ENCODE results near the gene SLC23A1. TPM values are rescaled to one million over a fixed set of nuclear protein-coding genes. Genes with fewer than 3 reads are reported as not detected.

The SLC23A1 gene
- total and polyA plus RNA-seq, 11 donors = not detected

DNA sequence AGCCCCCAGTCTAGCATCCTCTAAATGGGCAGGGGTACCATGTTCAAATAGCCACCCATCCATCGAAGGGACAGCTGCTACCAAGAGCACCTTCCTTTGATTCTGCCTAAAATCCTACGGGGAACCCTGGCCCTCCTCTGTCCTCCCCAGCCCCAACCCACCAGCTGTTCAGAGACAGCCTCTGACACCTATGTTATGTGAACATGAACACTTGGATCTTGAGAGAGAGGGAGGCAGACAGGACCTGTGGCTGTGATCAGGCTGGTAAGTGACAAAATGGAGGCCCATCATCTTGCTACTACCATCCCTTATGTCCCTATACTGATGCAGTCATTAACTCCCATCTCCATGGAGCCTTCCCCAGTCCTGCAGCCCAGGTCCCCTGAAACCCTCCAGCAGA lies 8.2 kb downstream of the SLC23A1 start:
- ATAC-seq = no peak
- 90 to 100% (median 95%) methylated on average over 2 of the region's 2 CpGs for WGBS, 4 donors
- no peak for DNase-seq
- no peaks in the 10 kb centered on the region for H3K27me3 ChIP-seq
- peaks cover 0 to 42% (median 35%) of the 10 kb centered on the region in 9 donors for H3K36me3 ChIP-seq
- peak overlapping the region in 2 of 12 donors; percentile 76 to 81 for H3K27ac ChIP-seq
- intact Hi-C loops (cut with DNase I) = no loop called here
- H3K4me1 ChIP-seq = peaks cover 0 to 41% (median 6%) of the 10 kb centered on the region in 12 donors
- TF ChIP-seq, protein P1, sequence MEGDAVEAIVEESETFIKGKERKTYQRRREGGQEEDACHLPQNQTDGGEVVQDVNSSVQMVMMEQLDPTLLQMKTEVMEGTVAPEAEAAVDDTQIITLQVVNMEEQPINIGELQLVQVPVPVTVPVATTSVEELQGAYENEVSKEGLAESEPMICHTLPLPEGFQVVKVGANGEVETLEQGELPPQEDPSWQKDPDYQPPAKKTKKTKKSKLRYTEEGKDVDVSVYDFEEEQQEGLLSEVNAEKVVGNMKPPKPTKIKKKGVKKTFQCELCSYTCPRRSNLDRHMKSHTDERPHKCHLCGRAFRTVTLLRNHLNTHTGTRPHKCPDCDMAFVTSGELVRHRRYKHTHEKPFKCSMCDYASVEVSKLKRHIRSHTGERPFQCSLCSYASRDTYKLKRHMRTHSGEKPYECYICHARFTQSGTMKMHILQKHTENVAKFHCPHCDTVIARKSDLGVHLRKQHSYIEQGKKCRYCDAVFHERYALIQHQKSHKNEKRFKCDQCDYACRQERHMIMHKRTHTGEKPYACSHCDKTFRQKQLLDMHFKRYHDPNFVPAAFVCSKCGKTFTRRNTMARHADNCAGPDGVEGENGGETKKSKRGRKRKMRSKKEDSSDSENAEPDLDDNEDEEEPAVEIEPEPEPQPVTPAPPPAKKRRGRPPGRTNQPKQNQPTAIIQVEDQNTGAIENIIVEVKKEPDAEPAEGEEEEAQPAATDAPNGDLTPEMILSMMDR (IDR thresholded peaks at IDR 0.05) = no peak
- TF ChIP-seq POLR2A (IDR thresholded peaks at IDR 0.05) = no peak
- no peak overlapping the region for H3K4me3 ChIP-seq
- no peaks in the 10 kb centered on the region for H3K9me3 ChIP-seq

DNA sequence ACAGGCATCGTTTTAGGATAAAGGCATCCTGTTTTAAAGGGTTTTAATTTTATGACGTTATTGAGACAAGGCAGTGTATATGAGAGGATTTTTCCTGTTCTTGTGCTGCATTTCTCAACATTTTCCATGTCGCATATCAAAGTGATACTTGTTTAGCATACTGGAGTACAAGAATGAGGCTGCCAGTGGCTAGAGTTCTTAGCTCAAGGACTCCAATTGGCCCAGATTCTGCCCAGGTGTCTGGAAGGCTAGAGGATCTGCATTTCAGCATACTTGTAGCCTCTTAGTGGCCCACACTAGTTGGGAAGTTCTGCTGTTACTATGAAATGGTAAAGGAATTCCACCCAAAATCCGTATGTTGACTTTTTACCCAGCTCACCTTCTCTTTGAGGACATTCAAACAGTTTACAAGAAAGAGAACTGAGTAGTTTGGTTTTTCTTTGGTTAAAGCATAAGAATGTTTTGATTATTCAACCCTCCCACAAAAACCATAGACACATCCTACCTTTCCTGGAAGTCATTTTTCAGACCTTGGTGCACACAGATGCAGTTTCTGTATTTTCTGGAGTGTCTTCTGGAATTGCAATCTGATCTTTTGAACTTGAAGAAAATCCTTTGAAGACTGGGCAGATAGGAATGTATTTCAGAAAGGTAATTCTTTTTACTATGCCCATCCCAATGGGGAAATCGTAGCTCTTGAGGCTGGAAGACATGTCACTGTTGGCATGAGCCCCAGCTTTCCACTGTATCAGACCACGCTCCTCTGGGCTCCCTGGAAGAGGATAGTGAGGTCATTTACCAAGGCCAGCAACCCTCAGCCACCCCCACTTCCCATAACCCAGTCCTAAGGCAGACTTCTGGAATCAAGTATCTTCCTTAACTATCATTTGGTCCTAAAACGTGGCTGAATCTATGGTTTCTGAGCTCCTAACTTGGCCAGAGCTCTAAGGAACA lies 11.3 kb downstream of the SLC23A1 start:
- no peak for TF ChIP-seq POLR2A (IDR thresholded peaks at IDR 0.05)
- TF ChIP-seq, protein P1 (IDR thresholded peaks at IDR 0.05) = no peak
- 71 to 76% (median 73%) methylated on average over 7 of the region's 7 CpGs for WGBS, 4 donors
- DNase-seq = peak in 2 of 5 donors; percentile 64 to 75
- intact Hi-C loops (cut with DNase I) = no loop called here
- no peaks in the 10 kb centered on the region for H3K9me3 ChIP-seq
- no peak overlapping the region for H3K4me3 ChIP-seq
- H3K27me3 ChIP-seq = no peaks in the 10 kb centered on the region
- H3K27ac ChIP-seq = peak overlapping the region in 10 of 12 donors; percentile 12 to 81 (median 40)
- H3K36me3 ChIP-seq = peaks cover 0 to 73% (median 61%) of the 10 kb centered on the region in 9 donors
- ATAC-seq = peak; percentile 34 to 82 (median 69)
- H3K4me1 ChIP-seq = peaks cover 0 to 45% (median 6%) of the 10 kb centered on the region in 12 donors

DNA sequence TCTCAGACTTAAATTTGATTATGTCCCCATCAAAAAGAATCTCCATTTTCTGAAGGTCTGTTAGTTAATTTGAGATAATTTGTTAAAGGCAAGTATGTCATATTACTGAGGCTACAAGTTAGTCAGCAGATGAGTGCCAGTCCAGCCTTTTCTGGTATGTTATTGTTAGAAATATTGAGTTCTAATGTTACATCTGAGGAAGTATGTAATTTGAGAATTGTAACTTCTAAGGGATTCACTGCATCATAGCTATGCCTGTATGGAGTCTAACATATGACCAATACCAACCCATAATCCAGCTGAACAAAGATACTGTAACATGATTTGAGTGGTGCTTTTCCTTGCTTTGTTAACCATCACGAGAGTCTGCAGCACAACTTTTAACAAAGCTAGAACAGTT lies 13.9 kb downstream of the SLC23A1 start:
- peaks cover 0 to 94% (median 87%) of the 10 kb centered on the region in 9 donors for H3K36me3 ChIP-seq
- TF ChIP-seq, protein P1 (IDR thresholded peaks at IDR 0.05) = no peak
- no peak for TF ChIP-seq POLR2A (IDR thresholded peaks at IDR 0.05)
- 80 to 88% (median 87%) methylated on average over 1 of the region's 1 CpG for WGBS, 4 donors
- H3K9me3 ChIP-seq = no peaks in the 10 kb centered on the region
- ATAC-seq (no peak), DNase-seq (no peak)
- H3K4me3 ChIP-seq = no peak overlapping the region
- no peaks in the 10 kb centered on the region for H3K27me3 ChIP-seq
- H3K27ac ChIP-seq = peak overlapping the region in 2 of 12 donors; percentile 3 to 33
- intact Hi-C loops (cut with DNase I) = no loop called here
- H3K4me1 ChIP-seq = peaks cover 0 to 39% (median 6%) of the 10 kb centered on the region in 12 donors

DNA sequence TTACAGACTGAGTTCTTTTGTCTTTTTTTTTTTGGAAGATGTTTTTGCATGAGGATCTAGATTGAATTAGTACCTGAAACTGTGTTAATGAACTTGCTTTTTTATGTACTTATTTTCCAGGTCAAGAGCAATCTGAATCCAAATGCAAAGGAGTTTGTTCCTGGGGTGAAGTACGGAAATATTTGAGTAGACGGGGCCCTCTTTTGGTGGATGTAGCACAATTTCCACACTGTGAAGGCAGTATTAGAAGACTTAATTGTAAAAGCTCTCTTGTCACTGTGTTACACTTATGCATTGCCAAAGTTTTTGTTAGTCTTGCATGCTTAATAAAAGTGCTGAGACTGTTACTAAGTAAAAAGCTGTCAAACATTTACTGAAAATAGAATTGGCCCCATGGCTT lies 14.5 kb downstream of the SLC23A1 start:
- Histone ChIP-seq H3K27ac (peak overlapping the region in 2 of 12 donors; percentile 3 to 33), H3K4me1 (peaks cover 0 to 33% (median 5%) of the 10 kb centered on the region in 12 donors), H3K36me3 (peaks cover 0 to 98% (median 93%) of the 10 kb centered on the region in 9 donors), H3K4me3 (no peak overlapping the region), H3K9me3 (no peaks in the 10 kb centered on the region), H3K27me3 (no peaks in the 10 kb centered on the region)
- WGBS, 4 donors = 55 to 68% (median 63%) methylated on average over 2 of the region's 2 CpGs
- intact Hi-C loops (cut with DNase I) = no loop called here
- no peak for ATAC-seq
- TF ChIP-seq, protein P1 (IDR thresholded peaks at IDR 0.05) = no peak
- TF ChIP-seq POLR2A (IDR thresholded peaks at IDR 0.05) = no peak
- DNase-seq = no peak
